GM10847 (cell line): ENCODE measurements around the gene GNAT3.

Source experiments
- POLR2A ChIP-seq: IDR thresholded peaks from 2 replicates; pipeline ENCODE4 v1.6.1; 2011; ENCODE audit not compliant: insufficient read length; ENCODE audit errors: extremely low read depth

GNAT3 gene

GRCh38 chr7:80520199-80520598, 8.3 kb upstream of the GNAT3 start:
- TF ChIP-seq POLR2A, result no peak

- TF ChIP-seq POLR2A, result no peak
Observed at GRCh38 chr7:80517282-80517747, 5.5 kb upstream of the GNAT3 start.

GRCh38 chr7:80515298-80515697, 3.4 kb upstream of the GNAT3 start:
- TF ChIP-seq POLR2A, result no peak

- TF ChIP-seq POLR2A, result no peak
Observed at GRCh38 chr7:80510021-80510420, 1.8 kb downstream of the GNAT3 start.

- TF ChIP-seq POLR2A, result no peak
Observed at GRCh38 chr7:80508440-80508839, 3.4 kb downstream of the GNAT3 start.

- no peak for TF ChIP-seq POLR2A
Observed at GRCh38 chr7:80505900-80506500, 5.9 kb downstream of the GNAT3 start.

GRCh38 chr7:80500325-80500724, 11.5 kb downstream of the GNAT3 start:
- no peak for TF ChIP-seq POLR2A

- TF ChIP-seq POLR2A, result no peak
Observed at GRCh38 chr7:80499350-80499953, 12.4 kb downstream of the GNAT3 start.

GRCh38 chr7:80498481-80499349, 13.1 kb downstream of the GNAT3 start:
- no peak for TF ChIP-seq POLR2A

- no peak for TF ChIP-seq POLR2A
Observed at GRCh38 chr7:80496586-80496985, 15.3 kb downstream of the GNAT3 start.

GRCh38 chr7:80493121-80493849, 18.6 kb downstream of the GNAT3 start:
- TF ChIP-seq POLR2A, result no peak

GRCh38 chr7:80491462-80491861, 20.4 kb downstream of the GNAT3 start:
- no peak for TF ChIP-seq POLR2A

- no peak for TF ChIP-seq POLR2A
Observed at GRCh38 chr7:80488851-80489370, 23.0 kb downstream of the GNAT3 start.

GRCh38 chr7:80488406-80488805, 23.5 kb downstream of the GNAT3 start:
- TF ChIP-seq POLR2A, result no peak

GRCh38 chr7:80485721-80486120, 26.1 kb downstream of the GNAT3 start:
- TF ChIP-seq POLR2A, result no peak
